Measurements from ENCODE around the gene LENG9.

LENG9 gene

GRCh38 chr19:54457773-54458647 lies 5.6 kb downstream of the LENG9 start:
- ChIA-PET POLR2A (interaction anchor here (0.5 kb wide), 1 partner anchor 1653 kb away, joined by 4 read pairs; no protein-coding TSS in a partner anchor), CTCF (no interaction called here)
- no peak for TF ChIP-seq CTCF (IDR thresholded peaks at IDR 0.05; ENCODE audit: control extremely low read depth, extremely low read depth, low read depth, missing control alignments)
- no peak for DNase-seq (ENCODE audit: extremely low spot score)

- ChIA-PET POLR2A (no interaction called here), CTCF (no interaction called here)
- TF ChIP-seq CTCF (IDR thresholded peaks at IDR 0.05; ENCODE audit: control extremely low read depth, extremely low read depth, low read depth, missing control alignments): no peak
- DNase-seq (ENCODE audit: extremely low spot score): no peak
These were observed 6.9 kb downstream of the LENG9 start for GRCh38 chr19:54456423-54457373.

GRCh38 chr19:54455786-54456422 lies 7.7 kb downstream of the LENG9 start:
- CTCF ChIA-PET: no interaction called here

GRCh38 chr19:54454781-54455675 lies 8.6 kb downstream of the LENG9 start:
- ChIA-PET POLR2A (interaction anchor here (0.6 to 2.3 kb wide), 2 partner anchors 8 to 21 kb away, joined by 3 to 12 read pairs; partner anchors contain the start of gene LENG9), CTCF (no interaction called here)
- no peak for DNase-seq (ENCODE audit: extremely low spot score)
- no peak for TF ChIP-seq CTCF (IDR thresholded peaks at IDR 0.05; ENCODE audit: control extremely low read depth, extremely low read depth, low read depth, missing control alignments)

More at GRCh38 chr19:54455786-54456422, 7.7 kb downstream of the LENG9 start:
- DNase-seq (ENCODE audit: extremely low spot score): no peak
- no peak for TF ChIP-seq CTCF (IDR thresholded peaks at IDR 0.05; ENCODE audit: control extremely low read depth, extremely low read depth, low read depth, missing control alignments)
- POLR2A ChIA-PET: no interaction called here

GRCh38 chr19:54453921-54454780 lies 9.4 kb downstream of the LENG9 start:
- TF ChIP-seq CTCF (IDR thresholded peaks at IDR 0.05; ENCODE audit: control extremely low read depth, extremely low read depth, low read depth, missing control alignments): no peak
- DNase-seq (ENCODE audit: extremely low spot score): no peak
- CTCF ChIA-PET: interaction anchor here (1.3 kb wide), 1 partner anchor 10 kb away, joined by 4 read pairs; the partner anchor contains the start of gene LENG9
- POLR2A ChIA-PET: interaction anchor here (2.3 kb wide), 1 partner anchor 9 kb away, joined by 12 read pairs; the partner anchor contains the start of gene LENG9

All from GM10248 (cell line).